Astrocyte of the cerebellum (primary cell): ENCODE data around the gene TGM1.

Experiments used
- DNase-seq: peaks from one replicate; pipeline ENCODE4 v3.0.0-alpha.2; 2011; ENCODE audit warnings: low read depth
- H3K4me3 ChIP-seq: 2 replicates; pipeline ENCODE4 v1.5.1; 2011; ENCODE audit warnings: mild to moderate bottlenecking, low read depth, low read length, moderate library complexity
- CTCF ChIP-seq: IDR thresholded peaks from 2 replicates; pipeline ENCODE4 v1.5.1; 2012; ENCODE audit warnings: low read length, low read depth, moderate library complexity, mild to moderate bottlenecking; ENCODE audit errors: missing control alignments
- in situ Hi-C: cut with HindIII; loops from 2 replicates; pipeline ENCODE4 v1.10.0; 2017; ENCODE audit warnings: low sequenced_read_pairs

Gene TGM1

GRCh38 chr14:24271834-24272263, 8.9 kb upstream of the TGM1 start:
- in situ Hi-C loops = no loop called here

GRCh38 chr14:24271134-24271833, 8.3 kb upstream of the TGM1 start, which contains the start of gene RABGGTA:
Gene RABGGTA (minus strand): TSS chr14:24271597. CDS start chr14:24271115, 482 bp downstream.
- peak; percentile 64 for DNase-seq
- peak within 1 kb of the TSS; percentile 91 for H3K4me3 ChIP-seq
- peak; percentile 59 for TF ChIP-seq CTCF
- in situ Hi-C loops = no loop called here

More at GRCh38 chr14:24271834-24272263, 8.9 kb upstream of the TGM1 start:
- peak overlapping the region; percentile 91 for H3K4me3 ChIP-seq
- TF ChIP-seq CTCF = no peak
- DNase-seq = no peak

- in situ Hi-C loops = no loop called here
- H3K4me3 ChIP-seq = peak overlapping the region; percentile 91
- DNase-seq = no peak
- no peak for TF ChIP-seq CTCF
Observed at GRCh38 chr14:24270537-24271133, 7.7 kb upstream of the TGM1 start.

- no peak for DNase-seq
- no peak overlapping the region for H3K4me3 ChIP-seq
- in situ Hi-C loops = no loop called here
- no peak for TF ChIP-seq CTCF
Observed at GRCh38 chr14:24269910-24270536, 7.0 kb upstream of the TGM1 start.

GRCh38 chr14:24269368-24269767, 6.4 kb upstream of the TGM1 start:
- no peak overlapping the region for H3K4me3 ChIP-seq
- no peak for DNase-seq
- TF ChIP-seq CTCF = no peak
- in situ Hi-C loops = no loop called here

GRCh38 chr14:24268225-24268624, 5.2 kb upstream of the TGM1 start:
- H3K4me3 ChIP-seq = no peak overlapping the region
- TF ChIP-seq CTCF = no peak
- in situ Hi-C loops = no loop called here
- no peak for DNase-seq
